Neural crest cell (in vitro differentiated cells): ENCODE data around the gene GBGT1. TPM values are rescaled to one million over a fixed set of nuclear protein-coding genes. Genes with fewer than 3 reads are reported as not detected.
A peak's percentile ranks its signal among the peaks of the same experiment; 100 is the strongest.

Experiments
- DNase-seq: peaks from one replicate; pipeline ENCODE4 v3.0.0; 2021; ENCODE audit warnings: low read depth, mixed read lengths, low spot score
- H3K27ac Mint-ChIP-seq: one replicate; pipeline ENCODE4 v1.8.0; 2021; ENCODE audit warnings: mild to moderate bottlenecking, mixed read lengths; ENCODE audit not compliant: unreplicated experiment
- H3K27me3 Mint-ChIP-seq: 2 replicates; pipeline ENCODE4 v1.8.0; 2021; ENCODE audit warnings: low read depth, mild to moderate bottlenecking, mixed read lengths
- H3K36me3 Mint-ChIP-seq: 2 replicates; pipeline ENCODE4 v1.8.0; 2021; ENCODE audit warnings: low read depth, mild to moderate bottlenecking, mixed read lengths
- H3K4me1 Mint-ChIP-seq: 2 replicates; pipeline ENCODE4 v1.8.0; 2021; ENCODE audit warnings: mixed read lengths
- H3K4me3 Mint-ChIP-seq: one replicate; pipeline ENCODE4 v1.8.0; 2021; ENCODE audit warnings: mild to moderate bottlenecking, mixed read lengths
- H3K9me3 Mint-ChIP-seq: 2 replicates; pipeline ENCODE4 v1.8.0; 2021; ENCODE audit warnings: mixed read lengths
- total RNA-seq: library from RNA; stranded (reverse); gene quantifications from 2 replicates; pipeline ENCODE4 v1.2.1, GENCODE V29; 2021
- TF ChIP-seq, protein P1 (sequence below): fragments of 200-600 bp; sonication (generic); conservative IDR thresholded peaks from 2 replicates; pipeline ENCODE4 v1.5.0; 2021; ENCODE audit warnings: antibody characterized with exemption, mild to moderate bottlenecking

GBGT1 gene
- total RNA-seq, 1 donor from 2014 or later = 13.8 TPM

DNA sequence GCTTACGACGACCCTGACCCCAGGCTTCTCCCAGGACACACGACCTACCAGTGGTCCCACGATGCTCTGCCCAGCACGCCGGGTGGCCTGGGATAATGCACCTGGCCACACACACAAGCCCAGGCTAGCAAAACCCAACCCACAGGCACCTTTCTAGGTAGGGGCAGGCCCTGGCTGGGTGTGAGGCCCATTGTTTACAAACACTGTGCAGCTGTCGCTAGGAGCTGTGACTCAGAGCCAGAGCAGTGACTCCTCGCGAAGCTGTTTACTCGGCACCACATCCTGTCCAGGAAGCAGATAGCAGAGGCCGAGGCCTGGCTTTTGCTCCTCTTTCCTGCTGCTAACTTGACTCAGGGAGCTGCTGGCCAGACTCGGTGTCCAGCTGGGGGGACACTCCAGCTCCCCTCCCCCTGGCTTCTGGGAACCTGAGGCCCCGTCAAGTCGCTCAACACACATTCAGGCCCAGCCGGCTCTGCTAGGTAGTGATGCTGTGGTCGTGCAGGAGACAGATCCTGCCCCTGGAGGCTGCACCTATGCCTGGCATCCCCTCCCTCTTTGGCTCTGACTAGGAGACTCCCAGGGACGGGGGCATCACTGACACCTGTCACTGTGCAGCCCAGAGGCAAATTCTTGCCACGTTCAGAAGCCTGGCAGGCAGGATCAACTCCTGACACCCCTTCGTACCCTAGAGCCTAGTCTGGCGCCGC lies 29.9 kb downstream of the GBGT1 start:
- H3K27me3 Mint-ChIP-seq = no peaks in the 10 kb centered on the region
- no peaks in the 10 kb centered on the region for H3K9me3 Mint-ChIP-seq
- H3K36me3 Mint-ChIP-seq = no peaks in the 10 kb centered on the region
- TF ChIP-seq, protein P1, sequence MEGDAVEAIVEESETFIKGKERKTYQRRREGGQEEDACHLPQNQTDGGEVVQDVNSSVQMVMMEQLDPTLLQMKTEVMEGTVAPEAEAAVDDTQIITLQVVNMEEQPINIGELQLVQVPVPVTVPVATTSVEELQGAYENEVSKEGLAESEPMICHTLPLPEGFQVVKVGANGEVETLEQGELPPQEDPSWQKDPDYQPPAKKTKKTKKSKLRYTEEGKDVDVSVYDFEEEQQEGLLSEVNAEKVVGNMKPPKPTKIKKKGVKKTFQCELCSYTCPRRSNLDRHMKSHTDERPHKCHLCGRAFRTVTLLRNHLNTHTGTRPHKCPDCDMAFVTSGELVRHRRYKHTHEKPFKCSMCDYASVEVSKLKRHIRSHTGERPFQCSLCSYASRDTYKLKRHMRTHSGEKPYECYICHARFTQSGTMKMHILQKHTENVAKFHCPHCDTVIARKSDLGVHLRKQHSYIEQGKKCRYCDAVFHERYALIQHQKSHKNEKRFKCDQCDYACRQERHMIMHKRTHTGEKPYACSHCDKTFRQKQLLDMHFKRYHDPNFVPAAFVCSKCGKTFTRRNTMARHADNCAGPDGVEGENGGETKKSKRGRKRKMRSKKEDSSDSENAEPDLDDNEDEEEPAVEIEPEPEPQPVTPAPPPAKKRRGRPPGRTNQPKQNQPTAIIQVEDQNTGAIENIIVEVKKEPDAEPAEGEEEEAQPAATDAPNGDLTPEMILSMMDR = no peak
- H3K27ac Mint-ChIP-seq = peak overlapping the region; percentile 99
- H3K4me3 Mint-ChIP-seq = peak overlapping the region; percentile 27
- DNase-seq = no peak
- H3K4me1 Mint-ChIP-seq = peaks cover 18% of the 10 kb centered on the region

DNA sequence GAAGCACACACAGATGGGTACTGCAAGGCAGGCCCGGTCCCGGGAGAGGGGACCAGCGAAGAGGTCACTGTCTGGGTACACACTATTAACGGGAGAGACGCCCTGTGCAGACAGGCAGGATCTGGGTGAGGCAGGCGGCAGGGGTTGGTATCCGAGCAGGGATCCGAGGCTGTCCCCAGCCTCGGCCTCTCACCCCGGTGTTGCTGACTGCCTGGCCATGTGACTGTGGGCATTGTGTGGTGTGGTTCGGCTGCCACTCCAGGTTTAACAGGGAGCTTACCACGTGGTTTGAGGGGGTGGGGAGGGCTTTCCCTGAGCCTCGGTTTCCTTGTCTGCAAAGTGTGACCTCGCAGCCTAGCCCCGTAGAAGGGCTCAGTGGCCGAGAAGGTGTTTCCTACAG lies 31.5 kb downstream of the GBGT1 start:
- no peaks in the 10 kb centered on the region for H3K36me3 Mint-ChIP-seq
- TF ChIP-seq, protein P1 = no peak
- H3K4me3 Mint-ChIP-seq = no peak overlapping the region
- no peak for DNase-seq
- no peaks in the 10 kb centered on the region for H3K9me3 Mint-ChIP-seq
- peaks cover 18% of the 10 kb centered on the region for H3K4me1 Mint-ChIP-seq
- H3K27ac Mint-ChIP-seq = no peak overlapping the region
- no peaks in the 10 kb centered on the region for H3K27me3 Mint-ChIP-seq

DNA sequence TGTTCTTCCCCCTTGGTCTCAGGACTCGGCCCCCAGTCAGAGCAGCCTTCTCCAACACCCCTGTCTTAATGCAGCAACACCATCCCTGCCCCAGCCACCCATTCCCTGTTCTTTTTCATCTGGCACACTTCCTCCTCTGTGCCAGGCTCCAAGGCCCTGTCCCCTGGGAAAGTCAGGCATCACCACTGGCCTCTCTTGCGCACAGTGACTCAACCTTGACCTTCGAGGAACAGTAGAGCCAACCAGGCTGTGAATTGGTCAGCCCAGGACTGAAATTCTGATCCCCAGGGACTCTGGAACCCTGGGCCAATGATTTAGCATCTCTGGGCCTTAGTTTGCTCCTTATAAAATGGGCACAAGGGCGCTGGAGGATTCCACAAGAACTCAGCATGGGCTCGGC lies 32.2 kb downstream of the GBGT1 start:
- Mint-ChIP-seq H3K4me1 (peaks cover 22% of the 10 kb centered on the region), H3K4me3 (no peak overlapping the region), H3K27ac (no peak overlapping the region), H3K27me3 (no peaks in the 10 kb centered on the region), H3K9me3 (no peaks in the 10 kb centered on the region), H3K36me3 (no peaks in the 10 kb centered on the region)
- no peak for DNase-seq
- TF ChIP-seq, protein P1 = no peak

DNA sequence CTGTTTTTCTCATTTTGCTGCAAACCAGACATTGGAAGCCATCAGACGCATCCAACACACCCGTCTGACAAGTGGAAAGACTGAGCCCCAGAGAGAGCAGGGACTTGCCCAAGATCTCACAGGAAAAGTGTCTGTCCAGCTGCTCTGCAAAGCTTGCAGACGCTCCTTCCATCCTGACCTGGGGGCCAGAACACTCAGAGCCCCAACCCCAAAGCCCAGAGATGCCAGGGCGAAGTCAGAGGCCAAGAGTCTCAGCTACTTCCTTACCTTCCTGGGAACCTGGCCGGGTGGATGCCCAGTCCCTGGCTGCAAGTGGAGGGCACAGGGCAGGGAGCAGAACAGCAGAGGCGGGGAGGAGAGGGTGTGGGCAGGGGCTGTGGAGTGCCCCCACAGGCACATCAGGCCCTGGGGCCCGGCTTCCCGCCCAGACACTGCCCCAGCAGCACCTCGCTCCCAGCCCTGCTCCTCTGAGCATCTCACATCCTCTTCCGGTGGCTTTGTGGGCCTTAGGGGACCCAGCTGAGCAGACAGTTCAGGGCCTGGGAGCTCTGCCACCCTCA lies 32.9 kb downstream of the GBGT1 start:
- TF ChIP-seq, protein P1 = no peak
- DNase-seq = no peak
- Mint-ChIP-seq H3K27ac (no peak overlapping the region), H3K9me3 (no peaks in the 10 kb centered on the region), H3K36me3 (no peaks in the 10 kb centered on the region), H3K27me3 (no peaks in the 10 kb centered on the region), H3K4me3 (no peak overlapping the region), H3K4me1 (peaks cover 25% of the 10 kb centered on the region)

DNA sequence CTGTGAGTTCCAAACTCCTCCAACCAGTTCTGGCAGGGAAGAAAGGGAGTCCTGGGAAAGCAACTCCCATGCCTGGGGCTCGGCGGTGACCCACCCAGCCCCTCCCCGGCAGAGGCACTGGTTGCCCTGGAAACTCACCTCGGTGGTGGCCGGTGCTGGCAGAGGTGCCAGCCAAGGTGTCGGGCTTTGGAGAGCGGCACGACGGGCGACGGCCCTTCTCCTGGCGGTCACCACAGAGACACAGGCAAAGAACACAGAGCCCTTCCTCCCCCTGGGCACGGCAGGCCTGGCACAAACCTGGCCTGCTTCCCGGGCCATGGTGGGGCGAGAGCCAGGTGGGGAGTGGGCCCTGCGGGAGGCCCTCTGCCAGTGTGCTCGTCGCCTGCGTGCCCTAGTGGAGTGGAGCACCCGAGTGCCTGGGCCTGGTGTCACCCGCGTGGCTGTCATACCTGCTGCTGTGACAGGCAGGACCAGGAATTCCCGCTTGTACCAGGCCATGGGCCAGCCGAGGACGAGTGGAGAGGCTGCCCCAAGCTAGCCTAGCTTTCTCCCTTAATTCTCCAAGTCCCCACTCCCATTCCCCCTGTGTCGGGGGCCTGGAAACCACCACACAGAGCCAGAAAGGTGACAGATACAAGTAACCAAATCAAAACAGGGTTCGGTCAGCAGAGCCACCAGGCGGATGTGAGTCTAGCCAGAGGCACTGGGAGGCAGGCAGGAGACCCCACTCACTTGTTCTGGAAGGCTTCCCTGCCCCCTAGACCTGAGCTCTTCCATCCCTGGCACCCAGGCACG lies 34.5 kb downstream of the GBGT1 start:
- DNase-seq = no peak
- no peaks in the 10 kb centered on the region for H3K9me3 Mint-ChIP-seq
- no peaks in the 10 kb centered on the region for H3K36me3 Mint-ChIP-seq
- H3K4me1 Mint-ChIP-seq = peaks cover 30% of the 10 kb centered on the region
- no peaks in the 10 kb centered on the region for H3K27me3 Mint-ChIP-seq
- no peak overlapping the region for H3K27ac Mint-ChIP-seq
- no peak overlapping the region for H3K4me3 Mint-ChIP-seq
- TF ChIP-seq, protein P1 = no peak
